PC-9 (cell line): Measurements from ENCODE around the gene C5orf15. TPM values are rescaled to one million over a fixed set of nuclear protein-coding genes. Genes with fewer than 3 reads are reported as not detected.

Source experiments
- BruUV-seq: library from RNA; stranded (reverse); fragments of 400-500 nt; replicated peaks from 2 replicates; lab custom pipeline; 2021; lab: Mats Ljungman, UMichigan
- CTCF ChIA-PET: fragments of 300-600 bp; sonication (Branson Sonifier 250); formaldehyde crosslinking; loops from one replicate; lab custom pipeline; 2022; ENCODE audit warnings: antibody characterized with exemption; lab: Charles Lee
- POLR2A ChIA-PET: fragments of 300-600 bp; sonication (Branson Sonifier 250); formaldehyde crosslinking; loops from one replicate; lab custom pipeline; 2022; ENCODE audit warnings: antibody characterized with exemption; ENCODE audit not compliant: unreplicated experiment; lab: Charles Lee
- DNase-seq, 2 experiments: peaks; one replicate each; pipeline versions ENCODE4 v3.0.0 to v3.0.0-alpha.2; 2015 to 2022; ENCODE audit warnings: mixed read lengths in 1 of 2
- H2AFZ ChIP-seq: fragments of 200-600 bp; sonication (generic); 2 replicates; pipeline ENCODE4 v1.8.1; 2017; ENCODE audit warnings: antibody characterized with exemption
- H3F3A ChIP-seq: fragments of 200-600 bp; sonication (generic); 2 replicates; pipeline ENCODE4 v1.8.1; 2017; ENCODE audit warnings: antibody characterized with exemption, mild to moderate bottlenecking, low read depth; ENCODE audit not compliant: insufficient read depth
- H3K27ac ChIP-seq: fragments of 200-600 bp; sonication (generic); 2 replicates; pipeline ENCODE4 v1.6.1; 2016; ENCODE audit warnings: mixed run types
- H3K27me3 ChIP-seq: fragments of 200-600 bp; sonication (generic); 2 replicates; pipeline ENCODE4 v1.6.1; 2016; ENCODE audit warnings: low read depth, mixed run types; ENCODE audit not compliant: insufficient read depth
- H3K36me3 ChIP-seq: fragments of 200-600 bp; sonication (generic); 2 replicates; pipeline ENCODE4 v1.6.1; 2016; ENCODE audit warnings: low read depth, mixed run types
- H3K4me1 ChIP-seq: fragments of 200-600 bp; sonication (generic); replicated peaks from 2 replicates; pipeline ENCODE4 v1.6.1; 2016; ENCODE audit warnings: mixed run types; ENCODE audit not compliant: insufficient read depth
- H3K4me2 ChIP-seq: fragments of 200-600 bp; sonication (generic); 2 replicates; pipeline ENCODE4 v1.6.1; 2017; ENCODE audit warnings: mixed run types
- H3K4me3 ChIP-seq: fragments of 200-600 bp; sonication (generic); 2 replicates; pipeline ENCODE4 v1.6.1; 2016; ENCODE audit warnings: mixed run types
- H3K79me2 ChIP-seq: fragments of 200-600 bp; sonication (generic); 2 replicates; pipeline ENCODE4 v1.6.1; 2017; ENCODE audit warnings: low read depth, mixed run types
- H3K9me2 ChIP-seq: fragments of 200-600 bp; sonication (generic); 2 replicates; pipeline ENCODE4 v1.8.1; 2017; ENCODE audit warnings: mild to moderate bottlenecking; ENCODE audit not compliant: insufficient read depth
- H3K9me3 ChIP-seq: fragments of 200-600 bp; sonication (generic); 2 replicates; pipeline ENCODE4 v1.8.1; 2016; ENCODE audit warnings: low read depth; ENCODE audit not compliant: insufficient read depth
- H4K20me1 ChIP-seq: fragments of 200-600 bp; sonication (generic); 2 replicates; pipeline ENCODE4 v1.8.1; 2017; ENCODE audit not compliant: insufficient read depth
- CTCF ChIP-seq: fragments of 200-600 bp; sonication (generic); conservative IDR thresholded peaks from 2 replicates; pipeline ENCODE4 v1.6.1; 2017; ENCODE audit warnings: mixed run types, antibody characterized with exemption, mild to moderate bottlenecking, moderate library complexity
- EZH2 ChIP-seq: fragments of 200-600 bp; sonication (generic); IDR thresholded peaks from 2 replicates; pipeline ENCODE4 v1.8.0; 2017; ENCODE audit warnings: antibody characterized with exemption, low read depth
- intact Hi-C: fragments of 100-400 bp; cut with micrococcal nuclease; formaldehyde crosslinking; loops from one replicate; pipeline ENCODE4 v1.10.0; 2022; ENCODE audit not compliant: unreplicated experiment
- total RNA-seq: library from RNA; stranded (reverse); gene quantifications from 2 replicates; pipeline ENCODE4 v1.2.3, GENCODE V29; 2021

Gene C5orf15
- total RNA-seq, 1 experiment from 2014 or later, result 45.0 TPM

DNA sequence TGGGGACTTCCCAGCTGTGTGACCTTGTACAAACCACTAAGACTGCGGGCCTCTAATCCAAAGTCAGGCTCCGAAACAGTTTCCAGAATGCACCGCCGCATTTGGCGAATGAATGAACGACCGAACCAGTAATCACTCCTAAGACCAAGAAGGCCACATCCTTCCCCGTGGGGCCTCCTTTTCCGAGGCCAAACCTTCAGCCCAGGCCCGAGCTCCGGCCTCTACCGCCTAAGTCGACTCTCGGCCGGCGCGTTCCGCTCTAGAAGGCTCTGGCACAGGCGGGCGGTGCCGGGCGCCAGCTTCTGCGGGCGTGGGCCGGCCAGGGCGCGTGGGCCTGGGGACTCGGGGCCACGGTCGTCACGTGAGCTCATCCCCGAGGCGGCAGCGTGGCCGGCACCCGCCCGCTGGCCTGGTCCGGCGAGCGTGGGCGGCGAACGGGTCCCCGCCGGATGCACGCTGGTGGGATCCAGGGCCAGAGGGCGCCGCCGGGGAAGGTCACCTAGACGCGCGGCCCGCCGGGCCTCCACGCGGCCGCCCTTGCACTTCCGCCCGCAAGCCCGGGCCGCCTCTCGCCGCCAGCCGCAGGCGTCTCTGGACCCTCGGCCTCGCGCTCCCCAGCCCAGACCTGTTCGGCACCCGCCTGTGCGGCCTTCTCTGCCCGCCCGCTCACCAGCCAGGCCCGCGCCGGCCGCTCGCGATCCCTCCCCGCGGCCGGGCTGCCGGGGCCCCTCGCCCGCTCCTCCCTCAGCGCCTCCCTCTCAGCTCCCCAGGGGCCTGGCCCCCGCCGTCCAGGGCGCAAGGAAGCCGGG, 35.6 kb upstream of the C5orf15 start:
- Histone ChIP-seq H3K9me3 (no peaks in the 10 kb centered on the region), H3K4me2 (peak overlapping the region; percentile 94), H2AFZ (peak overlapping the region; percentile 44), H4K20me1 (peaks cover 47% of the 10 kb centered on the region), H3F3A (peaks cover 32% of the 10 kb centered on the region; the same call in 1 of the 2 replicates), H3K4me3 (peak overlapping the region; percentile 85), H3K27ac (peak overlapping the region; percentile 61), H3K79me2 (peaks cover 79% of the 10 kb centered on the region), H3K9me2 (no peaks in the 10 kb centered on the region), H3K27me3 (no peaks in the 10 kb centered on the region), H3K36me3 (peaks cover 6% of the 10 kb centered on the region), H3K4me1 (peaks cover 52% of the 10 kb centered on the region)
- intact Hi-C loops, result no loop called here
- no TSS peak for BruUV-seq
- CTCF ChIA-PET, result interaction anchor here (1.2 kb wide), 1 partner anchor 22 kb away, joined by 4 read pairs; no protein-coding TSS in a partner anchor
- DNase-seq, result no peak
- TF ChIP-seq EZH2 (no peak), CTCF (no peak)
- POLR2A ChIA-PET, result interaction anchor here (0.7 kb wide), 1 partner anchor 1029 kb away, joined by 5 read pairs; no protein-coding TSS in a partner anchor

- Histone ChIP-seq H3K9me2 (no peaks in the 10 kb centered on the region), H3K4me3 (peak overlapping the region; percentile 85), H3K36me3 (peaks cover 6% of the 10 kb centered on the region), H3F3A (peaks cover 32% of the 10 kb centered on the region; the same call in 1 of the 2 replicates), H3K27me3 (no peaks in the 10 kb centered on the region), H3K4me2 (peak overlapping the region; percentile 94), H2AFZ (peak overlapping the region; percentile 44; the same call in 1 of the 2 replicates), H3K4me1 (peaks cover 49% of the 10 kb centered on the region), H3K79me2 (peaks cover 87% of the 10 kb centered on the region), H4K20me1 (peaks cover 55% of the 10 kb centered on the region), H3K9me3 (no peaks in the 10 kb centered on the region), H3K27ac (peak overlapping the region; percentile 61)
- TF ChIP-seq CTCF, result no peak
- no peak for TF ChIP-seq EZH2
- intact Hi-C loops, result no loop called here
- CTCF ChIA-PET, result interaction anchor here (1.2 kb wide), 1 partner anchor 23 kb away, joined by 4 read pairs; no protein-coding TSS in a partner anchor
- TSS peak; percentile 30 for BruUV-seq
- POLR2A ChIA-PET, result interaction anchor here (0.7 kb wide), 1 partner anchor 1030 kb away, joined by 5 read pairs; no protein-coding TSS in a partner anchor
- DNase-seq, result no peak
Observed at GRCh38 chr5:134003064-134003816, 34.8 kb upstream of the C5orf15 start.
